ENCODE measurements around the gene ITPR2. TPM values are rescaled to one million over a fixed set of nuclear protein-coding genes. Genes with fewer than 3 reads are reported as not detected.
"Not testable (repeated sequence)": the region's sequence is repeated elsewhere in the genome, so short reads cannot be mapped to it uniquely, and the experiment has no call there.

ITPR2 gene
- total RNA-seq, 2 donors from 2014 or later: 14.8 to 74.4 TPM

DNA sequence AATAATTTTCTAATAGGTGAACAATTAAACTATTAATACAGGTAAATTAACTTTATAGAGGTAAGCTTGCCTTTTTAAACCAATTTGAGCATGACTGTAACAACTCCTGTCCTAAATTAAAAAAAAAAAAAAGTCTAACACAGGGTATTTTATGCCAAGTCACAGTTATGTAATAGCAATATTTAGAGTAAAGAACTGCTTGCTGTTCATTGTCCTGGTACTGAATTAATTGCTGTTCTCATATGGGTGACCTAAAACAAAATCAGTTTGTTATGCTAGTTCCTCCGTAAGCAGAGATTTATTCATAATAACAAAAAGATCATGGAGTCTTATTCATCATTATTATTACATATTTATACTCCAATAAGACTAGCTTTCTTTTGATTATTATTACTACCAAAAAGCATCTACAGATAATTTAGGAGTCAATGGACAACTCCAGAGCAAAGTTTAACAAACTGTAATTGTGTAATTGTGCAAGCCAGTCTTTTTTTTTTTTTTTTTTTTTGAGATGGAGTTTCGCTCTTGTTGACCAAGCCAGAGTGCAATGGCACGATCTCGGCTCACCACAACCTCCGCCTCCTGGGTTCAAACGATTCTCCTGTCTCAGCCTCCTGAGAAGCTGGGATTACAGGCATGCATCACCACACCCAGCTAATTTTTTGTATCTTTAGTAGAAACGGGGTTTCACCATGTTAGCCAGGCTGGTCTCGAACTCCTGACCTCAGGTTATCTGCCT, 98.3 kb downstream of the ITPR2 start:
- Histone ChIP-seq H3K9me3 (ENCODE audit: control insufficient read depth, low read length) (peaks cover 5% of the 10 kb centered on the region), H3K9ac (ENCODE audit: extremely low read depth, low read length, poor library complexity, severe bottlenecking) (no peak overlapping the region), H3K27ac (ENCODE audit: low read depth, low read length) (no peak overlapping the region), H3K27me3 (ENCODE audit: control insufficient read depth, insufficient read depth, low read length, poor library complexity, severe bottlenecking) (no peaks in the 10 kb centered on the region), H3K4me3 (ENCODE audit: low read length) (no peak overlapping the region), H3K4me1 (ENCODE audit: control insufficient read depth, insufficient read depth, low read length) (no peaks in the 10 kb centered on the region), H3K36me3 (ENCODE audit: control insufficient read depth, insufficient read depth, low read length) (no peaks in the 10 kb centered on the region)
- Mint-ChIP-seq H3K4me3 (no peak overlapping the region), H3K36me3 (ENCODE audit: low read depth) (peaks cover 9% of the 10 kb centered on the region), H3K9me3 (peaks cover 14% of the 10 kb centered on the region), H3K27ac (no peak overlapping the region), H3K4me1 (no peaks in the 10 kb centered on the region), H3K27me3 (ENCODE audit: insufficient read depth) (no peaks in the 10 kb centered on the region)
- 95 to 97% methylated on average over 4 to 8 of the region's 8 CpGs for WGBS, 2 experiments (ENCODE audit: insufficient coverage in 1 of 2, insufficient read length in 1 of 2)
- no peak for DNase-seq
- TF ChIP-seq, protein P1, sequence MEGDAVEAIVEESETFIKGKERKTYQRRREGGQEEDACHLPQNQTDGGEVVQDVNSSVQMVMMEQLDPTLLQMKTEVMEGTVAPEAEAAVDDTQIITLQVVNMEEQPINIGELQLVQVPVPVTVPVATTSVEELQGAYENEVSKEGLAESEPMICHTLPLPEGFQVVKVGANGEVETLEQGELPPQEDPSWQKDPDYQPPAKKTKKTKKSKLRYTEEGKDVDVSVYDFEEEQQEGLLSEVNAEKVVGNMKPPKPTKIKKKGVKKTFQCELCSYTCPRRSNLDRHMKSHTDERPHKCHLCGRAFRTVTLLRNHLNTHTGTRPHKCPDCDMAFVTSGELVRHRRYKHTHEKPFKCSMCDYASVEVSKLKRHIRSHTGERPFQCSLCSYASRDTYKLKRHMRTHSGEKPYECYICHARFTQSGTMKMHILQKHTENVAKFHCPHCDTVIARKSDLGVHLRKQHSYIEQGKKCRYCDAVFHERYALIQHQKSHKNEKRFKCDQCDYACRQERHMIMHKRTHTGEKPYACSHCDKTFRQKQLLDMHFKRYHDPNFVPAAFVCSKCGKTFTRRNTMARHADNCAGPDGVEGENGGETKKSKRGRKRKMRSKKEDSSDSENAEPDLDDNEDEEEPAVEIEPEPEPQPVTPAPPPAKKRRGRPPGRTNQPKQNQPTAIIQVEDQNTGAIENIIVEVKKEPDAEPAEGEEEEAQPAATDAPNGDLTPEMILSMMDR (conservative IDR thresholded peaks at IDR 0.05): no peak

DNA sequence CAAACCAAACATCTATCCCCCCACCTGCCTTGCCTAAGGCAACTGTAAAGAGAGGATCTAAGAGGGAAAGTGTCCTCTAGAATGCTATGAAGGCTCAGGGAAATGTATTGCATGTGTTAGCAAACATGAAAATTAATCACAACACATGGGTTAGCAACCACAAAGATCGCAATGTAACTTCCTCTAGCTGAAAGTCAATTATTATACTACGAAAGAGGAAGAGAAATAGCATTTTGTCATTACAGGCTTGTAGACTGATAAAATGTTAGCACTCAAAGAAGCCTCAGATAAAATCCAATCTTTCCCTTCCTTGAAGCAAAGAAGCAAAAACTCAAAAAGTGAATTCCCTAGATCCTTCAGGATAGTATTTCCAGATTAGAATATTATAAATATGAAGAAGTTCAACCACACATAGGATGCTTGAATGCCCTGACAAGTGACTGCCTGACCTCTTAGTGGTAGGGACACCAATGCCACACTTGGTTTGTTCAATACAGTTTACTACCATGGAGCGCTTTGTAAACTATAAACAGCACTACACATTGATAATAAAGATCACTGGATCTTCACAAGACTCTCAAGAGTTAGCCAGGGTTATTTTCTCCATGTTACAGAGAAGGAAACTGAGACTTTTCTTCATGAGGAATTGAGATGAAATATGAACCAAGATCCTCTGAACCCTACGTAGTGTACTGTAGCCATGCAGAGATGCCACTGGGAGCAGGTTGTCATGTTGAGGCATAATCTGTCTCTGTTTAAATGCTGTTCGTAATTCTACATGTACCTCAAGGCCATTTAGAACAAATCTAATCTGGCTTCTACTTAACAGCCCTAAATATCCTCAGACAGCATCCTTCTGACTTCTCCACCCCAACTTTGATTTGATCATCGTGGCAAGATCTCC, 100.7 kb downstream of the ITPR2 start:
- DNase-seq: no peak
- Histone ChIP-seq H3K4me1 (ENCODE audit: control insufficient read depth, insufficient read depth, low read length) (no peaks in the 10 kb centered on the region), H3K27me3 (ENCODE audit: control insufficient read depth, insufficient read depth, low read length, poor library complexity, severe bottlenecking) (no peaks in the 10 kb centered on the region), H3K9me3 (ENCODE audit: control insufficient read depth, low read length) (no peaks in the 10 kb centered on the region), H3K4me3 (ENCODE audit: low read length) (no peak overlapping the region), H3K9ac (ENCODE audit: extremely low read depth, low read length, poor library complexity, severe bottlenecking) (no peak overlapping the region), H3K27ac (ENCODE audit: low read depth, low read length) (no peak overlapping the region), H3K36me3 (ENCODE audit: control insufficient read depth, insufficient read depth, low read length) (no peaks in the 10 kb centered on the region)
- Mint-ChIP-seq H3K9me3 (no peaks in the 10 kb centered on the region), H3K4me3 (no peak overlapping the region), H3K27me3 (ENCODE audit: insufficient read depth) (no peaks in the 10 kb centered on the region), H3K36me3 (ENCODE audit: low read depth) (no peaks in the 10 kb centered on the region), H3K4me1 (no peaks in the 10 kb centered on the region), H3K27ac (no peak overlapping the region)
- TF ChIP-seq, protein P1 (conservative IDR thresholded peaks at IDR 0.05): no peak
- 91 to 96% methylated on average over 3 to 6 of the region's 6 CpGs for WGBS, 2 experiments (ENCODE audit: insufficient coverage in 1 of 2, insufficient read length in 1 of 2)

DNA sequence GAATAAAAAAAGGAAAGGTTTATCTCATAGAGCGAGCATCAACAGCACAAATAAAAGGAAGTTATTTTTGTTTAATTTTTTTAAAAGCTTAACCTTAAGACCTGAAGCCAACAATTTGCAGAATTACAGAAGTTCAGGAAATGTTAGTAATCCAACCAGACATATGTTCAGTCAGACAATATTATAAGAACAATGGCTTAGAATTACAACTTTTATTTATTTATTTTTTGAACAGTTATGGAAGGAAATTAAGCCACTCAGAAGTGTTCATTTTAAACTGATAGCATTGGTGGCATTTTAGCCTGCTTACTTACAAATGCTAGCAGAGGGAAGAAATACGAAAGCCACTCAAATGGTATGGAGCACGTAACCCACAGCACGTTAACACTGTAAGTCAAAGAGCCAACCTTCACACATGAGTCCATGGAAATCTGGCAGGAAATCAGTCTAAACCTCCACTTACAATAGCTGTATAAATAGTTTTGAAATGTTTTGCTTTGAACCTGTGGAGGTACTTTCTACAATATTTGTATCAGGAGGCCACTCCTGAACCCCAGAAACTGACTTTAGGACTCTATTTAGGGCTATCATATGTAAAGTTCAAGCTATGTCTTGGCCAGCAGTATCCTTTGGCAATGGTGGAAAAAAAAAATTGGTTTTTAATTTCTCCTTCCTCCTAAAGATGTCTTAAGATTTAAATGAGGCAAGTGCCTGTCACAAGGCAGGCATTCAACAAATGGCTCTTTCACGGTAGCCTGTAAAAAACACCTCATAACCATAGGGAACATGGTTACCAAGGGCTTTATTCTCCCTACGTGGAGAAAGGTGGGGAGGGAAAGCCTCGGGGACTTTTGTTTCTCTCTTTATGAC, 102.3 kb downstream of the ITPR2 start:
- DNase-seq: no peak
- H3K4me1 ChIP-seq (ENCODE audit: control insufficient read depth, insufficient read depth, low read length): no peaks in the 10 kb centered on the region
- WGBS, 2 experiments (ENCODE audit: insufficient coverage in 1 of 2, insufficient read length in 1 of 2): 91 to 95% methylated on average over 7 of the region's 7 CpGs
- no peaks in the 10 kb centered on the region for H3K9me3 ChIP-seq (ENCODE audit: control insufficient read depth, low read length)
- no peaks in the 10 kb centered on the region for H3K27me3 ChIP-seq (ENCODE audit: control insufficient read depth, insufficient read depth, low read length, poor library complexity, severe bottlenecking)
- no peaks in the 10 kb centered on the region for H3K36me3 ChIP-seq (ENCODE audit: control insufficient read depth, insufficient read depth, low read length)
- H3K27me3 Mint-ChIP-seq (ENCODE audit: insufficient read depth): no peaks in the 10 kb centered on the region
- TF ChIP-seq, protein P1 (conservative IDR thresholded peaks at IDR 0.05): no peak
- no peak overlapping the region for H3K27ac Mint-ChIP-seq
- no peaks in the 10 kb centered on the region for H3K4me1 Mint-ChIP-seq
- no peaks in the 10 kb centered on the region for H3K9me3 Mint-ChIP-seq
- H3K36me3 Mint-ChIP-seq (ENCODE audit: low read depth): no peaks in the 10 kb centered on the region
- no peak overlapping the region for H3K4me3 Mint-ChIP-seq
- no peak overlapping the region for H3K4me3 ChIP-seq (ENCODE audit: low read length)
- H3K9ac ChIP-seq (ENCODE audit: extremely low read depth, low read length, poor library complexity, severe bottlenecking): no peak overlapping the region
- no peak overlapping the region for H3K27ac ChIP-seq (ENCODE audit: low read depth, low read length)

DNA sequence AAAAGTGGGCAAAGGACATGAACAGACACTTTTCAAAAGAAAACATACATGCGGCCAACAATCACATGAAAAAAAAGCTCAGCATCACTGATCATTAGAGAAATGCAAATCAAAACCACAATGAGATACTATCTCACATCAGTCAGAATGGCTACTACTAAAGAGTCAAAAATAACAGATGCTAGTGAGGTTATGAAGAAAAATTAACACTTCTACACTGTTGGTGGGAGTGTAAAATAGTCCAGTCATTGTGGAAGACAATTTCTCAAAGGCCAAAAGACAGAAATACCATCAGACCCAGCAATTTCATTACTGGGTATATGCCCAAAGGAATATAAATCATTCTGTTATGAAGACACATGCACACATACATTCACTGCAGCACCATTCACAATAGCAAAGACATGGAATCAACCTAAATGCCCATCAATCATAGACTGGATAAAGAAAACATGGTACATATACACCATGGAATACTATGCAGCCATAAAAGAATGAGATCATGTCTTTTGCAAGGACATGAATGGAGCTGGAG, 103.8 kb downstream of the ITPR2 start:
- H3K4me3 Mint-ChIP-seq; DNase-seq; H3K4me3 ChIP-seq (ENCODE audit: low read length); H3K27ac ChIP-seq (ENCODE audit: low read depth, low read length); H3K27me3 ChIP-seq (ENCODE audit: control insufficient read depth, insufficient read depth, low read length, poor library complexity, severe bottlenecking); H3K4me1 ChIP-seq (ENCODE audit: control insufficient read depth, insufficient read depth, low read length); H3K9me3 ChIP-seq (ENCODE audit: control insufficient read depth, low read length); H3K36me3 ChIP-seq (ENCODE audit: control insufficient read depth, insufficient read depth, low read length); H3K36me3 Mint-ChIP-seq (ENCODE audit: low read depth); H3K27me3 Mint-ChIP-seq (ENCODE audit: insufficient read depth); H3K9me3 Mint-ChIP-seq; H3K4me1 Mint-ChIP-seq; H3K9ac ChIP-seq (ENCODE audit: extremely low read depth, low read length, poor library complexity, severe bottlenecking); H3K27ac Mint-ChIP-seq: not testable (repeated sequence)
- 81 to 100% methylated on average over 1 of the region's 1 CpG for WGBS, 2 experiments (ENCODE audit: insufficient coverage in 1 of 2, insufficient read length in 1 of 2)

Measured in endodermal cell (in vitro differentiated cells).